MCF 10A (cell line): ENCODE results near the gene GRIK3. TPM values are rescaled to one million over a fixed set of nuclear protein-coding genes. Genes with fewer than 3 reads are reported as not detected.

Experiments used
- BruUV-seq: library from RNA; stranded (reverse); fragments of 400-500 nt; replicated peaks from 2 replicates; lab custom pipeline; 2021; lab: Mats Ljungman, UMichigan
- CTCF ChIA-PET: fragments of 300-600 bp; sonication (Branson Sonifier 250); formaldehyde crosslinking; extraction: SDS; loops from one replicate; lab custom pipeline; 2021; ENCODE audit warnings: antibody characterized with exemption, inconsistent platforms; lab: Yijun Ruan, JAX
- POLR2A ChIA-PET: fragments of 300-600, 350-650 bp; sonication (Branson Sonifier 250); formaldehyde crosslinking; extraction: SDS; loops from one replicate; lab custom pipeline; 2020; ENCODE audit warnings: antibody characterized with exemption, inconsistent platforms; lab: Yijun Ruan, JAX
- DNase-seq: peaks from one replicate; pipeline ENCODE4 v3.0.0-alpha.2; 2018; ENCODE audit not compliant: unreplicated experiment
- H3K27ac Mint-ChIP-seq: one replicate; pipeline ENCODE4 v1.8.0; 2022; ENCODE audit warnings: mild to moderate bottlenecking, low read depth, mixed read lengths; ENCODE audit not compliant: unreplicated experiment
- H3K27me3 Mint-ChIP-seq: one replicate; pipeline ENCODE4 v1.8.0; 2022; ENCODE audit warnings: mixed read lengths; ENCODE audit not compliant: insufficient read depth, unreplicated experiment
- H3K36me3 Mint-ChIP-seq: one replicate; pipeline ENCODE4 v1.8.0; 2022; ENCODE audit warnings: mild to moderate bottlenecking, moderate library complexity, mixed read lengths; ENCODE audit not compliant: insufficient read depth, unreplicated experiment
- H3K4me1 Mint-ChIP-seq: one replicate; pipeline ENCODE4 v1.8.0; 2022; ENCODE audit warnings: mixed read lengths; ENCODE audit not compliant: insufficient read depth, unreplicated experiment
- H3K4me3 Mint-ChIP-seq: one replicate; pipeline ENCODE4 v1.8.0; 2022; ENCODE audit warnings: mild to moderate bottlenecking, moderate library complexity, mixed read lengths; ENCODE audit not compliant: unreplicated experiment
- H3K9me3 Mint-ChIP-seq: one replicate; pipeline ENCODE4 v1.8.0; 2022; ENCODE audit warnings: mixed read lengths; ENCODE audit not compliant: unreplicated experiment
- CTCF ChIP-seq: fragments of 200-600 bp; IDR thresholded peaks from one replicate; pipeline ENCODE4 v1.8.0; 2022; ENCODE audit warnings: antibody characterized with exemption, mild to moderate bottlenecking; ENCODE audit not compliant: unreplicated experiment
- intact Hi-C: fragments of 100-400 bp; cut with micrococcal nuclease; formaldehyde crosslinking; loops from 2 replicates; pipeline ENCODE4 v1.14.1; 2022
- total RNA-seq: library from RNA; stranded (reverse); gene quantifications from 2 replicates; pipeline ENCODE4 v1.2.3, GENCODE V29; 2022

The GRIK3 gene
- total RNA-seq, 1 experiment from 2014 or later: not detected

- no peak for DNase-seq
- CTCF ChIA-PET: no interaction called here
- Mint-ChIP-seq H3K27me3 (peaks cover 50% of the 10 kb centered on the region), H3K36me3 (no peaks in the 10 kb centered on the region), H3K27ac (no peak overlapping the region), H3K9me3 (no peaks in the 10 kb centered on the region), H3K4me3 (no peak overlapping the region), H3K4me1 (no peaks in the 10 kb centered on the region)
- intact Hi-C loops: no loop called here
- BruUV-seq: no TSS peak
- no peak for TF ChIP-seq CTCF
- POLR2A ChIA-PET: no interaction called here
Observed at GRCh38 chr1:36849956-36850355, 184.4 kb downstream of the GRIK3 start.

- DNase-seq: no peak
- H3K27ac Mint-ChIP-seq: no peak overlapping the region
- intact Hi-C loops: no loop called here
- POLR2A ChIA-PET: no interaction called here
- H3K36me3 Mint-ChIP-seq: no peaks in the 10 kb centered on the region
- no peak for TF ChIP-seq CTCF
- BruUV-seq: no TSS peak
- CTCF ChIA-PET: no interaction called here
- no peak overlapping the region for H3K4me3 Mint-ChIP-seq
- no peaks in the 10 kb centered on the region for H3K4me1 Mint-ChIP-seq
- no peaks in the 10 kb centered on the region for H3K9me3 Mint-ChIP-seq
- peaks cover 30% of the 10 kb centered on the region for H3K27me3 Mint-ChIP-seq
Observed at GRCh38 chr1:36847761-36848160, 186.6 kb downstream of the GRIK3 start.

- no TSS peak for BruUV-seq
- intact Hi-C loops: no loop called here
- POLR2A ChIA-PET: no interaction called here
- H3K9me3 Mint-ChIP-seq: no peaks in the 10 kb centered on the region
- TF ChIP-seq CTCF: no peak
- DNase-seq: no peak
- H3K36me3 Mint-ChIP-seq: no peaks in the 10 kb centered on the region
- peaks cover 25% of the 10 kb centered on the region for H3K27me3 Mint-ChIP-seq
- no peaks in the 10 kb centered on the region for H3K4me1 Mint-ChIP-seq
- H3K27ac Mint-ChIP-seq: no peak overlapping the region
- CTCF ChIA-PET: interaction anchor here (0.5 kb wide), 1 partner anchor 1381 kb away, joined by 3 read pairs; no protein-coding TSS in a partner anchor
- H3K4me3 Mint-ChIP-seq: no peak overlapping the region
Observed at GRCh38 chr1:36847186-36847585, 187.1 kb downstream of the GRIK3 start.

- Mint-ChIP-seq H3K4me3 (no peak overlapping the region), H3K27me3 (peaks cover 17% of the 10 kb centered on the region), H3K4me1 (no peaks in the 10 kb centered on the region), H3K9me3 (no peaks in the 10 kb centered on the region), H3K36me3 (no peaks in the 10 kb centered on the region), H3K27ac (no peak overlapping the region)
- ChIA-PET CTCF (interaction anchor here (0.5 kb wide), 1 partner anchor 1382 kb away, joined by 3 read pairs; no protein-coding TSS in a partner anchor), POLR2A (no interaction called here)
- BruUV-seq: no TSS peak
- no peak for DNase-seq
- intact Hi-C loops: no loop called here
- no peak for TF ChIP-seq CTCF
Observed at GRCh38 chr1:36846357-36846756, 188.0 kb downstream of the GRIK3 start.
